ENCODE measurements around the gene LRRC59.
"Not testable (repeated sequence)": the region's sequence is repeated elsewhere in the genome, so short reads cannot be mapped to it uniquely, and the experiment has no call there.

The LRRC59 gene

GRCh38 chr17:50397111-50397918, at the start of gene LRRC59:
Gene LRRC59 (minus strand): TSS chr17:50397523. CDS start chr17:50397317, 206 bp downstream.
- DNase-seq, result peak; percentile 97

- no peak for DNase-seq
Measured at GRCh38 chr17:50445730-50446325, 48.5 kb upstream of the LRRC59 start.

- no peak for DNase-seq
Measured at GRCh38 chr17:50444841-50445715, 47.8 kb upstream of the LRRC59 start.

- DNase-seq, result no peak
Measured at GRCh38 chr17:50443505-50443974, 46.2 kb upstream of the LRRC59 start.

GRCh38 chr17:50440838-50441829, 43.8 kb upstream of the LRRC59 start:
- DNase-seq, result no peak

- no peak for DNase-seq
Measured at GRCh38 chr17:50440172-50440837, 43.0 kb upstream of the LRRC59 start.

- DNase-seq, result no peak
Measured at GRCh38 chr17:50439008-50439407, 41.7 kb upstream of the LRRC59 start.

GRCh38 chr17:50437409-50437808, 40.1 kb upstream of the LRRC59 start:
- no peak for DNase-seq

GRCh38 chr17:50432125-50432762, 34.9 kb upstream of the LRRC59 start:
- no peak for DNase-seq

- DNase-seq, result no peak
Measured at GRCh38 chr17:50430821-50431618, 33.7 kb upstream of the LRRC59 start.

GRCh38 chr17:50429793-50430192, 32.5 kb upstream of the LRRC59 start:
- DNase-seq, result no peak

GRCh38 chr17:50428831-50429424, 31.6 kb upstream of the LRRC59 start:
- no peak for DNase-seq

- DNase-seq, result not testable (repeated sequence)
Measured at GRCh38 chr17:50428126-50428525, 30.8 kb upstream of the LRRC59 start.

GRCh38 chr17:50426814-50427787, 29.8 kb upstream of the LRRC59 start:
- DNase-seq, result peak; percentile 33

GRCh38 chr17:50426472-50426782, 29.1 kb upstream of the LRRC59 start:
- no peak for DNase-seq

GRCh38 chr17:50425682-50426471, 28.6 kb upstream of the LRRC59 start, which contains the start of gene ACSF2:
Gene ACSF2 (plus strand): TSS chr17:50426218. CDS start chr17:50426262, 44 bp downstream.
- peak; percentile 74 for DNase-seq

GRCh38 chr17:50424996-50425681, 27.8 kb upstream of the LRRC59 start:
- DNase-seq, result no peak

All from activated T-cell treated with anti-CD3 and anti-CD28 coated beads, Interleukin-2, amount 50 U/mL, for 1 hour (primary cell).